Endothelial cell of umbilical vein (primary cell): ENCODE results near the gene ROPN1L. TPM values are rescaled to one million over a fixed set of nuclear protein-coding genes. Genes with fewer than 3 reads are reported as not detected.

ENCODE experiments used
- BruUV-seq: library from RNA; stranded (reverse); fragments of 400-500 nt; replicated peaks from 2 replicates; lab custom pipeline; 2021; lab: Mats Ljungman, UMichigan
- CTCF ChIA-PET: fragments of 300-600, 350-600 bp; sonication (Branson Sonifier 250); formaldehyde crosslinking; loops from one replicate; lab custom pipeline; 2021; ENCODE audit warnings: antibody characterized with exemption, inconsistent platforms; lab: Charles Lee
- POLR2A ChIA-PET: fragments of 300-600, 350-600 bp; sonication (Branson Sonifier 250); formaldehyde crosslinking; loops from one replicate; lab custom pipeline; 2021; ENCODE audit warnings: antibody characterized with exemption, inconsistent platforms; lab: Charles Lee
- DNase-seq: peaks from one replicate; pipeline ENCODE4 v3.0.0-alpha.2; 2011; ENCODE audit warnings: low read depth, low spot score
- FAIRE-seq: peaks from 2 replicates; lab custom pipeline; 2011; peaks lifted over from hg19 to GRCh38; lab: Jason Lieb, UNC
- H2AFZ ChIP-seq: 2 replicates; pipeline ENCODE4 v1.6.0; 2012; ENCODE audit warnings: low read depth, low read length, control low read depth, inconsistent platforms
- H3K27ac ChIP-seq: 2 replicates; pipeline ENCODE4 v1.5.1; 2011; ENCODE audit warnings: low read depth, mild to moderate bottlenecking, control low read depth, low read length, moderate library complexity; ENCODE audit not compliant: insufficient read depth
- H3K27me3 ChIP-seq, 2 experiments: 2 replicates each; pipeline versions ENCODE4 v1.6.0 to v1.6.1; 2011; ENCODE audit warnings: low read length in 2 of 2, mixed read lengths in 1 of 2; ENCODE audit not compliant: control insufficient read depth in 2 of 2, insufficient read depth in 2 of 2
- H3K36me3 ChIP-seq, 2 experiments: 2 replicates in 1 of 2; 3 replicates in 1 of 2; pipeline ENCODE4 v1.5.1; 2011; ENCODE audit warnings: low read length in 2 of 2, mild to moderate bottlenecking in 1 of 2, moderate library complexity in 1 of 2; ENCODE audit not compliant: control insufficient read depth in 2 of 2, insufficient read depth in 2 of 2; ENCODE audit errors: extremely low read depth in 1 of 2
- H3K4me1 ChIP-seq: 3 replicates; pipeline ENCODE4 v1.5.1; 2011; ENCODE audit warnings: mild to moderate bottlenecking, low read length; ENCODE audit not compliant: control insufficient read depth, insufficient read depth; ENCODE audit errors: extremely low read depth
- H3K4me2 ChIP-seq: 2 replicates; pipeline ENCODE4 v1.6.1; 2011; ENCODE audit warnings: low read length, control low read depth, mixed read lengths; ENCODE audit not compliant: insufficient read depth
- H3K4me3 ChIP-seq, 3 experiments: fragments of 200-600 bp in 1 of 3; sonication (generic), shearing (Covaris generic) in 1 of 3; replicated peaks in 1 of 3; 2 replicates each; pipeline ENCODE4 v1.5.1; 2011 to 2016; ENCODE audit warnings: control low read depth in 3 of 3, low read length in 3 of 3, mild to moderate bottlenecking in 2 of 3, inconsistent platforms in 1 of 3, low read depth in 1 of 3, moderate library complexity in 1 of 3; ENCODE audit not compliant: insufficient read depth in 1 of 3
- H3K79me2 ChIP-seq: 2 replicates; pipeline ENCODE4 v1.6.0; 2012; ENCODE audit warnings: low read length, inconsistent platforms; ENCODE audit not compliant: control insufficient read depth, insufficient read depth
- H3K9ac ChIP-seq: replicated peaks from 2 replicates; pipeline ENCODE3; 2011; ENCODE audit warnings: low read length, control low read depth; ENCODE audit not compliant: insufficient read depth; ENCODE audit errors: extremely low read depth
- H3K9me1 ChIP-seq: replicated peaks from 3 replicates; pipeline ENCODE4 v1.6.0; 2011; ENCODE audit warnings: mild to moderate bottlenecking, low read length; ENCODE audit not compliant: control insufficient read depth, insufficient read depth; ENCODE audit errors: extremely low read depth
- H3K9me3 ChIP-seq: replicated peaks from 2 replicates; pipeline ENCODE4 v1.5.1; 2012; ENCODE audit warnings: low read length, inconsistent platforms; ENCODE audit not compliant: control insufficient read depth, insufficient read depth
- H4K20me1 ChIP-seq: replicated peaks from 2 replicates; pipeline ENCODE3; 2011; ENCODE audit warnings: mild to moderate bottlenecking, low read length; ENCODE audit not compliant: control insufficient read depth, insufficient read depth; ENCODE audit errors: extremely low read depth
- EZH2 ChIP-seq: IDR thresholded peaks from 2 replicates; pipeline ENCODE4 v1.6.1; 2012; ENCODE audit warnings: borderline replicate concordance, low read depth, mild to moderate bottlenecking, moderate library complexity, low read length, inconsistent platforms; ENCODE audit not compliant: severe bottlenecking
- FOS ChIP-seq: IDR thresholded peaks from 2 replicates; pipeline ENCODE4 v1.6.1; 2011; ENCODE audit warnings: mild to moderate bottlenecking, low read length, moderate library complexity, borderline replicate concordance; ENCODE audit not compliant: insufficient read depth
- GATA2 ChIP-seq: IDR thresholded peaks from 2 replicates; pipeline ENCODE4 v1.7.0; 2011; ENCODE audit warnings: low read depth, mild to moderate bottlenecking, moderate library complexity, mixed read lengths, low read length; ENCODE audit not compliant: insufficient read length, insufficient read depth
- JUN ChIP-seq: IDR thresholded peaks from 2 replicates; pipeline ENCODE4 v1.6.1; 2011; ENCODE audit warnings: borderline replicate concordance, low read depth; ENCODE audit not compliant: insufficient read length, insufficient read depth
- MYC ChIP-seq: IDR thresholded peaks from one replicate; pipeline ENCODE4 v1.6.1; 2011; ENCODE audit warnings: mild to moderate bottlenecking, low read depth, low read length
- POLR2A ChIP-seq: IDR thresholded peaks from 2 replicates; pipeline ENCODE4 v1.6.1; 2012; ENCODE audit warnings: low read depth, mild to moderate bottlenecking, control low read depth, low read length
- POLR2AphosphoS5 ChIP-seq: IDR thresholded peaks from 2 replicates; pipeline ENCODE4 v1.6.1; 2012; ENCODE audit warnings: low read depth, mild to moderate bottlenecking, control low read depth, low read length, moderate library complexity; ENCODE audit not compliant: insufficient read depth
- dilution Hi-C: fragments of 300-500 bp; cut with MboI; formaldehyde crosslinking; loops from one replicate; pipeline ENCODE4 v1.15.0; 2019; ENCODE audit warnings: low sequenced_read_pairs; ENCODE audit not compliant: extremely low pct_ligation_motif_present
- intact Hi-C: fragments of 100-400 bp; cut with micrococcal nuclease; formaldehyde crosslinking; loops from one replicate; pipeline ENCODE4 v1.10.0; 2022
- polyA plus RNA-seq, 4 experiments: library from polyadenylated mRNA; depleted of rRNA in 3 of 4; stranded (reverse) in 3 of 4; unstranded in 1 of 4; fragments of >200 nt; gene quantifications; 2 replicates each; pipeline versions ENCODE4 v1.2.1 to v1.2.3, GENCODE V29; 2011 to 2012; ENCODE audit warnings: missing spikeins in 1 of 4
- total RNA-seq: library from RNA; stranded (reverse); gene quantifications from 2 replicates; pipeline ENCODE4 v1.2.3, GENCODE V29; 2021
- TF ChIP-seq, protein P1 (sequence below): IDR thresholded peaks from 2 replicates; pipeline ENCODE4 v1.6.1; 2011; ENCODE audit not compliant: insufficient read depth, insufficient read length
- TF ChIP-seq, protein P2 (sequence below), 2 donors: IDR thresholded peaks; 1 replicate in 1 of 2; 2 replicates in 1 of 2; pipeline ENCODE4 v1.5.1; 2011; ENCODE audit warnings: low read length in 2 of 2, mild to moderate bottlenecking in 2 of 2, moderate library complexity in 2 of 2, control low read depth in 1 of 2, inconsistent platforms in 1 of 2, low read depth in 1 of 2; ENCODE audit not compliant: insufficient read depth in 1 of 2; ENCODE audit errors: extremely low read depth in 1 of 2

Gene ROPN1L
- total and polyA plus RNA-seq, 2 donors (not counting 3 experiments of a cell fraction or from before 2014, with no cell fraction given) = 0.30 to 0.60 TPM

- H3K27me3 ChIP-seq = no peaks in the 10 kb centered on the region
- ChIA-PET CTCF (no interaction called here), POLR2A (no interaction called here)
- H3K9ac ChIP-seq = no peak overlapping the region
- dilution Hi-C loops (loop anchor here (25.0 kb wide), 1 partner anchor 138 kb away; the partner anchor contains the start of gene CCT5), intact Hi-C loops (no loop called here)
- no peaks in the 10 kb centered on the region for H3K4me1 ChIP-seq
- TF ChIP-seq, protein P1, sequence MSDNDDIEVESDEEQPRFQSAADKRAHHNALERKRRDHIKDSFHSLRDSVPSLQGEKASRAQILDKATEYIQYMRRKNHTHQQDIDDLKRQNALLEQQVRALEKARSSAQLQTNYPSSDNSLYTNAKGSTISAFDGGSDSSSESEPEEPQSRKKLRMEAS = no peak
- TF ChIP-seq GATA2 (no peak), POLR2AphosphoS5 (no peak), MYC (no peak), JUN (no peak), FOS (no peak), EZH2 (no peak), POLR2A (no peak)
- TF ChIP-seq, protein P2, sequence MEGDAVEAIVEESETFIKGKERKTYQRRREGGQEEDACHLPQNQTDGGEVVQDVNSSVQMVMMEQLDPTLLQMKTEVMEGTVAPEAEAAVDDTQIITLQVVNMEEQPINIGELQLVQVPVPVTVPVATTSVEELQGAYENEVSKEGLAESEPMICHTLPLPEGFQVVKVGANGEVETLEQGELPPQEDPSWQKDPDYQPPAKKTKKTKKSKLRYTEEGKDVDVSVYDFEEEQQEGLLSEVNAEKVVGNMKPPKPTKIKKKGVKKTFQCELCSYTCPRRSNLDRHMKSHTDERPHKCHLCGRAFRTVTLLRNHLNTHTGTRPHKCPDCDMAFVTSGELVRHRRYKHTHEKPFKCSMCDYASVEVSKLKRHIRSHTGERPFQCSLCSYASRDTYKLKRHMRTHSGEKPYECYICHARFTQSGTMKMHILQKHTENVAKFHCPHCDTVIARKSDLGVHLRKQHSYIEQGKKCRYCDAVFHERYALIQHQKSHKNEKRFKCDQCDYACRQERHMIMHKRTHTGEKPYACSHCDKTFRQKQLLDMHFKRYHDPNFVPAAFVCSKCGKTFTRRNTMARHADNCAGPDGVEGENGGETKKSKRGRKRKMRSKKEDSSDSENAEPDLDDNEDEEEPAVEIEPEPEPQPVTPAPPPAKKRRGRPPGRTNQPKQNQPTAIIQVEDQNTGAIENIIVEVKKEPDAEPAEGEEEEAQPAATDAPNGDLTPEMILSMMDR (IDR thresholded peaks at IDR 0.05; ENCODE audit: extremely low read depth in 1 of 2, insufficient read depth in 1 of 2, low read depth in 1 of 2, low read length in 2 of 2) = no peak
- DNase-seq (no peak), FAIRE-seq (no peak)
- H3K9me3 ChIP-seq = no peaks in the 10 kb centered on the region
- no peak overlapping the region for H3K27ac ChIP-seq
- BruUV-seq = no TSS peak
- H4K20me1 ChIP-seq = no peaks in the 10 kb centered on the region
- H2AFZ ChIP-seq = no peak overlapping the region
- no peak overlapping the region for H3K4me3 ChIP-seq
- no peak overlapping the region for H3K4me2 ChIP-seq
- no peaks in the 10 kb centered on the region for H3K9me1 ChIP-seq
- peaks cover 14 to 24% of the 10 kb centered on the region in 2 experiments for H3K36me3 ChIP-seq
- H3K79me2 ChIP-seq = no peaks in the 10 kb centered on the region
Measured at GRCh38 chr5:10399839-10400238, 41.8 kb upstream of the ROPN1L start.
